GM18511 (cell line): ENCODE data around the gene GNG12.
A peak's percentile ranks its signal among the peaks of the same experiment; 100 is the strongest.
"Not testable (repeated sequence)": the region's sequence is repeated elsewhere in the genome, so short reads cannot be mapped to it uniquely, and the experiment has no call there.

Experiments
- ATAC-seq: cut with Tn5 transposase; IDR thresholded peaks from one replicate; pipeline ENCODE4 v1.9.1; 2021; ENCODE audit warnings: mild to moderate bottlenecking, moderate library complexity; ENCODE audit not compliant: unreplicated experiment

GNG12 gene

GRCh38 chr1:67665307-67665706 lies 168.0 kb downstream of the GNG12 start:
- ATAC-seq = not testable (repeated sequence)

- no peak for ATAC-seq
Observed at GRCh38 chr1:67664048-67664447, 169.2 kb downstream of the GNG12 start.

DNA sequence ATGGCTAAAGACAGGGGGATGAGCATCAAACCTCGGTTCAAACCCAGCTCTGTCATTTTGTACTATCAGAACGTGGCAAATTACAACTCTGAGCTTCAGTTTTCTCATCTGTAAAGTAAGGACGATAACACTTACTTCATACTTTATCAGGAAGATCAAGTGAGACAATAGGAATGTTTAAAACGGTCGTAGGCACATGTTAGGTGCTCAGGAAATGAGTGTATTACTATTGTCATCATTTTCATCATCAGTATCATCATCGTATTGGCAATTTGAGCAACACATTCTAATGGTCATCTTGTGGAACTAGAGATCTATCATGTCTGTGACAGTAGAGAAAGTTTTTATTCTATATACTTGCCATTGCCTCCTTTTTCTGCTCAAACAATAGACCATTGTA lies 170.4 kb downstream of the GNG12 start:
- ATAC-seq = no peak

DNA sequence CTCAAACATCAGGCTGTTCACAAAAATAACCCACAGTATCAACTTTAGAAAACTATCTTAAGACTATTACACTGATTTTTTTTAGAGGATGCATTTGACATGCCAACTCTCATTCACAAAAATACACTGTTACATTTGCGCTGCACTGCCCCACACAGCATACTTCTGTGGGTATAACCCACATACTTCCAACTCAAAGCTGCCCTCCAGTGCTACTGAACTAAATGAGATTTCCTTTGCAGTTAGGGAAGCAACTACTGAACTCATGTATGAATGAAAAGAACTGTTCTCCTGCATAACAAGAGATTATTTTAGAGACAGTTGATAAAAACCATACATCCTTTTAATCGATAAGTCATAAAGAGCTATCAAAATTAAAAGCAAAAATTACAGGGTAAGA lies 174.0 kb downstream of the GNG12 start:
- ATAC-seq = no peak

- not testable (repeated sequence) for ATAC-seq
Observed at GRCh38 chr1:67657152-67657551, 176.1 kb downstream of the GNG12 start.

DNA sequence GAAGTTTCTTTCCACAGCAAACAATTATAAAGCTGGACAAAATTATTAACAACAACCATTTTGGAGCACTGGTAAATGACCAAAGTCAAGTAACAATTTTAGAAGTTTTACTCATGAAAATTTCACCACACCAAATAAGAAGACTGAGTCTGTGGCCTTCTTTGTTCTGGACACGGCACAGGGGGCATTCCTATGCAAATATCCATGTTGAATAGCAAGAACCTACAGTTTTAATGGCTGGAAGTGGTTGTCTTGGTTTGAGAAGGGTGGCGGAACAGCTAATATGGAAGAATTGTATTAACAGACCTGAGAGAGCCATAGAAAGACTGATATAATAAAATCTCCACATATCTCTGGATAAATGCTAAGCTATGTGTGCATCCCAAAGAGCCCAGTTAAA lies 177.7 kb downstream of the GNG12 start:
- ATAC-seq = no peak

DNA sequence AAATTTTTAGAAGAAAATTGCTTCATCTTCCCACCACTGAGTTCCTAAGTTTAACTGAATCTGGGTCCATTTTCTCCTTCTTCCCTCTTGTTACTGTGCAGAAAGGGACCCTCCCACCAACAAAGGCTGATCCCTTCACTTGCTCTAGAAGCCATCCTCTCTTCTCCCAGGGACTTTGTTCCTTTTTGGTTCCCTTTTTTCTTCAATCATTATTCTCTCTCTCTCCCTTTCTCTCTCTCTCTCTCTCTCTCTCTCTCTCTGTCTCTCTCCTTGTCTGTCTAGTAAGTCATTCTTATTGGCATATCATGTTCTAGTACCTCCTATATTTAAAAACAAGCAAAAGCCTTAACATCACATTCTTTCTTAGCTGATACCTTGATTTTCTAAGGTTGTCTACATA lies 180.0 kb downstream of the GNG12 start:
- no peak for ATAC-seq

- ATAC-seq = peak; percentile 46
Observed at GRCh38 chr1:67652800-67653199, 180.5 kb downstream of the GNG12 start.
